ENCODE measurements around the gene RASA3. TPM values are rescaled to one million over a fixed set of nuclear protein-coding genes. Genes with fewer than 3 reads are reported as not detected.

RASA3 gene
- total RNA-seq, 1 donor from 2014 or later, result 25.4 TPM

- Histone ChIP-seq H3K36me3 (ENCODE audit: control insufficient read depth, insufficient read depth, low read length) (no peaks in the 10 kb centered on the region), H3K27me3 (ENCODE audit: control insufficient read depth, insufficient read depth, low read length) (no peaks in the 10 kb centered on the region), H3K4me3 (ENCODE audit: low read depth, low read length) (no peak overlapping the region)
- DNase-seq (ENCODE audit: low read depth), result no peak
- TF ChIP-seq CTCF (IDR thresholded peaks at IDR 0.05; ENCODE audit: insufficient read depth, low read length, poor library complexity, severe bottlenecking), result no peak
Observed at GRCh38 chr13:114044486-114044885, 87.9 kb downstream of the RASA3 start.

- H3K27me3 ChIP-seq (ENCODE audit: control insufficient read depth, insufficient read depth, low read length), result no peaks in the 10 kb centered on the region
- no peak overlapping the region for H3K4me3 ChIP-seq (ENCODE audit: low read depth, low read length)
- no peak for TF ChIP-seq CTCF (IDR thresholded peaks at IDR 0.05; ENCODE audit: insufficient read depth, low read length, poor library complexity, severe bottlenecking)
- no peak for DNase-seq (ENCODE audit: low read depth)
- H3K36me3 ChIP-seq (ENCODE audit: control insufficient read depth, insufficient read depth, low read length), result no peaks in the 10 kb centered on the region
Observed at GRCh38 chr13:114043421-114044053, 88.9 kb downstream of the RASA3 start.

- Histone ChIP-seq H3K36me3 (ENCODE audit: control insufficient read depth, insufficient read depth, low read length) (no peaks in the 10 kb centered on the region), H3K4me3 (ENCODE audit: low read depth, low read length) (no peak overlapping the region), H3K27me3 (ENCODE audit: control insufficient read depth, insufficient read depth, low read length) (no peaks in the 10 kb centered on the region)
- no peak for DNase-seq (ENCODE audit: low read depth)
- no peak for TF ChIP-seq CTCF (IDR thresholded peaks at IDR 0.05; ENCODE audit: insufficient read depth, low read length, poor library complexity, severe bottlenecking)
Observed at GRCh38 chr13:114042066-114042815, 90.2 kb downstream of the RASA3 start.

GRCh38 chr13:114041493-114041892 lies 90.9 kb downstream of the RASA3 start:
- no peaks in the 10 kb centered on the region for H3K36me3 ChIP-seq (ENCODE audit: control insufficient read depth, insufficient read depth, low read length)
- no peak for TF ChIP-seq CTCF (IDR thresholded peaks at IDR 0.05; ENCODE audit: insufficient read depth, low read length, poor library complexity, severe bottlenecking)
- no peak for DNase-seq (ENCODE audit: low read depth)
- H3K4me3 ChIP-seq (ENCODE audit: low read depth, low read length), result no peak overlapping the region
- no peaks in the 10 kb centered on the region for H3K27me3 ChIP-seq (ENCODE audit: control insufficient read depth, insufficient read depth, low read length)

GRCh38 chr13:114039471-114040141 lies 92.8 kb downstream of the RASA3 start:
- no peak for DNase-seq (ENCODE audit: low read depth)
- H3K4me3 ChIP-seq (ENCODE audit: low read depth, low read length), result no peak overlapping the region
- H3K36me3 ChIP-seq (ENCODE audit: control insufficient read depth, insufficient read depth, low read length), result no peaks in the 10 kb centered on the region
- TF ChIP-seq CTCF (IDR thresholded peaks at IDR 0.05; ENCODE audit: insufficient read depth, low read length, poor library complexity, severe bottlenecking), result no peak
- no peaks in the 10 kb centered on the region for H3K27me3 ChIP-seq (ENCODE audit: control insufficient read depth, insufficient read depth, low read length)
